GDM1 (cell line): ENCODE data around the gene COPZ2.
"Not testable (repeated sequence)": the region's sequence is repeated elsewhere in the genome, so short reads cannot be mapped to it uniquely, and the experiment has no call there.

Experiments
- DNase-seq: peaks from one replicate; lab custom pipeline; 2025; lab: John Stamatoyannopoulos, UW

Gene COPZ2

DNA sequence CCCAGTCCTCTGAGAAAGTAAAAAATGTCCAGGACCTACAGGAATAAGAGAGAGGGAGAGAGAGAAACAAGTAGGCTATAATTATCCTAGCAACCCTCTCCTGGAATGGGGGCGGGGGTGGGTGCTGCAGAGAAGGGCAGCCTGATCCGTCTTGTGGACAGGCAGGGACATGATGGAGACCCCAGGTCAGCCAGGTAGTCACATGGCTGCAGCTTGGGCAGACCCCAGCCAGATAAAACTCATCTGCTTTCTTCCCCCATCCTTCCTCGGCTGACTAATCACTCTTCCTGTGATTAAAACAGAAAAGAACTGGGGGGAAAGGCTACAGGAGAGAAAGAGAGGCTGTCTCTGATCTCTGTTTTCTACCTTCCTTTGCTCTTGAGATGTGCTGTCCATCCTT lies 32.6 kb downstream of the COPZ2 start:
- no peak for DNase-seq

DNA sequence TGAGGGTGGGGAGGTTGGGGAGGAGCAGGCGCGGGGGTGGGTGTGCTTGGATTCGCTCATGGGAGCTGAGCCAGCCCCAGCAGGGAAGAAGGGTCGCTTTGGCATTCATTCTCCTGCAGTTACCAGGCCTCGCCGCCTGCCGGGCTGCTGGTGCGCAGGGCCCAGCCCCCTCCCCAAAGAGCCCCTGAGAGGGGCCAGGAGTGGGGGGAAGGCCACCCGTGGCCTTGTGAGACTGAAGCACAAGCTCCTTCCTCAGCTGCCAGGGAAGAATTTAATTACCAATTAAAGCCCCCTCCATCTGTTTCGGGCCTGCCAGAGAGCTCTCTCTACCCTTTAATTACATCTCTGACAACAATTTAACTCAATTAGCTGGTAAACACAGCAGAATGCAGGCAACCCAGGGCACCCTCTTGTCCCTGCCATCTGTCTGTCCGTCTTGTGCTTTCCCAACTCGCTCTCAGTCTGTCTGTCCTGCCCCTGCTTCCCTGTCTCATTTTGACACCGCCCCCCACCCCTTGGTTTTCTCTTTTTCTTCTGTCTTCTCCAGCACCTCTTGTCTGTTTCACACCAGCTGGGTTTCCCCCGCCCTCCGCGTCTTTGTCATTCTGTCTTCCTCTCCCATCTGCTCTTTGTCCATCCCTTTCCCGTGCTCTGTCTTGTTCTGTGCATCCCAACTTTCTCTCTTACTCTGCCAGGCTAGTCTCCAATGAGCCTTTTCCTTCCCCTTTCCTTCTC lies 34.0 kb downstream of the COPZ2 start:
- no peak for DNase-seq

DNA sequence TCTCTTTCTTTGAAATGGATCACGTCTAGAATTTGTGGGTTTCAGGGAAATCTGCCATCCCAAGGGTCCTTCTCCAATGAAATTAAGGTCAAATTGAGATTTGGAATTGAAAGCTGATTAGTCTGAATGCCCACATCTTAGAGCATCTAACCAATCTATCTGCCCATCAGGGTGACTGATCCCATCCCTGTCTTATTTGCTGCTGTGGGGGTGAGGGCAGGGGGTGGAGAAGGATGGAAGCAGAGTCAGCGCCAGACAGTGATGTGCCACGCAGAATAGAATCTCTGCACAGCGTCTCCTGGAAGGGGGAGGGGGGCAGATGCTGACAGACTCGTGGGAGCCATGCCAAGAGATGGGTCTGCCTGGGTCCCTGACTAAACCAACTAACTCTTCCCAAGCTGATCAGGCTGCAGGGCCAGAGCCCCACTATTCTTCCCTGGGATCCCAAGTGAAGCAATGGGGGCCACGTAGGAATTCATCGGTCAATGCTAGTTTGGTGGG lies 34.6 kb downstream of the COPZ2 start:
- DNase-seq, result no peak

DNA sequence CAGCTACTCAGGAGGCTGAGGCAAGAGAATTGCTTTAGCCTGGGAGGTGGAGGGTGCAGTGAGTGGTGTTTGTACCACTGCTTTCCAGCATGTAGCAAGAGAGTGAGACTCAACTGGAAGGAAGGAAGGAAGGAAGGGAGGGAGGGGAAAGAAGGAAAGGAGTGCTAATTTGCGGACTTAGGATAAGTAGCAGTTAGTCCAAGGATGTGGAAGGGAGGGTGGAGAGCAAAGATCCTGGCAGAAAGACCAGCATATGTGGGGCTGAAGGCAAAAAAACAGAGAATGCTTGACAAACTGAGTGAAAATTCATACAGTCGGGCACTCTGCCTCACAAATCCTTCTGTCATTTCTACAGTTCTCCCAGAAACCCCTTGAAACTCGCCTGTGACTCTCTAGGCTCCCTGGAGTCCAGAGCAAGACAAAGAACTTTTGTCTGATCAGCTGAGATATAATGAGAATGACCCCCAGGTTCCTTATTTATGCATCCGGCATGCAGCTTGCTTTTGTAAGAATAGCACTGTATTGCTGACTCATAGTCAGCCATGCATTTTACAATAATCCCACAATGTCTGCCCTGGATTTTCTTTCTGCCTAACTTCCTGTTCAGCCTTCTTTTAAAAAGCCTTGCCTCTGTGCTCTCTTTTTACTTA lies 35.2 kb downstream of the COPZ2 start:
- peak; percentile 60 for DNase-seq

DNA sequence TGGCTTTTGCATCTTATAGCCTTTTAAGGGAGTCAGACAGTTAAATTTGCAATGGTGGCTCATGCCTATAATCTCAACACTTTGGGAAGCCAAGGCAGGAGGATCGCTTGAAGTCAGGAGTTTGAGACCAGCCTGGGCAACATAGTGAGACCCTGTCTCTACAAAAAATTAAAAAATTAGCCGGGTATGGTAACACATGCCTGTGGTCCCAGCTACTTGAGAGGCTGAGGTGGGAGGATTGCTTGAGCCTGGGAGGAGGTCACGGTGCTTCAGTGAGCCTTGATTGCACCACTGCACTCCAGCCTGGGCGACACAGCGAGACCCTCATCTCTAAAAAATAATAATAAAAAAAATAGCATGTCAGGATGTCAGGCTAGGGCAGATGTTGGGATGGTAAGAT lies 35.9 kb downstream of the COPZ2 start:
- not testable (repeated sequence) for DNase-seq

DNA sequence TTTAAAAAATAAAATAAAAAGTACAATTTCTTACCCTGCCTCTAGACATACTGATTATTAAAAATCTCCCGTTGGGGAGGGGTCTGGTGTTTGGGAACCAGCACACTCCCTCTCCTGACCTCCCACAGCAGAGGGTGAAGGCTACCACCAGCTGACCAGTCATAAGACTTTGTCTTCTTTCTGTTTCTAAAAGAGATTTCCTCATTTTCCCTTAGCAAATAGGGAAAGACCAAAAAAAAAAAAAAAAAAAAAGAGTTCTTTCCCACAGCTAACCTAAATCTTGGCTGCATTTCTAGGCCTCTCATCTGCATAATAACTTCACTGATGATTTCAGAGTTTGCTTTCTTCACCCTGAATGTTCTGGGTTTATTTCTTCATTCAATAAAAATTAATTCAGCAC lies 36.4 kb downstream of the COPZ2 start:
- DNase-seq, result no peak

DNA sequence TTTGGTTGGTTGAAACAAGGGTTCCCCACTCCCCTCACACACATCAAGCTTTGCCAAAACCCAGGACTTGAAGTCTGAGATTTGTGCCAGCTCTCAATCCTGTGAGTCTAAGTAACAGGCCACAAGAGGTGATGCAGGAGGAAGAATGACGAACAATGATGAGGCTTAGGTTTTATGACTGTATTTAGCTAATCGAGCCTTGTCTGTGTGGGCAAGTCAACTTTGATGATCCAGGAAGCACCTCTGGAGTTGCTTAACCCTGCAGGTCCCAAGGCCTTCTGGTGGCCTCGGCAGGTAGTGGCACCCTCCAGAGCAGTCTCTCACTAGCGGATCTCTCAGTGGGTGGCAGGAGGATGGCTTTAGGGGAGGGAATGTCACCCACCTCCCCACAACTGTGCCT lies 38.0 kb downstream of the COPZ2 start:
- DNase-seq, result no peak

DNA sequence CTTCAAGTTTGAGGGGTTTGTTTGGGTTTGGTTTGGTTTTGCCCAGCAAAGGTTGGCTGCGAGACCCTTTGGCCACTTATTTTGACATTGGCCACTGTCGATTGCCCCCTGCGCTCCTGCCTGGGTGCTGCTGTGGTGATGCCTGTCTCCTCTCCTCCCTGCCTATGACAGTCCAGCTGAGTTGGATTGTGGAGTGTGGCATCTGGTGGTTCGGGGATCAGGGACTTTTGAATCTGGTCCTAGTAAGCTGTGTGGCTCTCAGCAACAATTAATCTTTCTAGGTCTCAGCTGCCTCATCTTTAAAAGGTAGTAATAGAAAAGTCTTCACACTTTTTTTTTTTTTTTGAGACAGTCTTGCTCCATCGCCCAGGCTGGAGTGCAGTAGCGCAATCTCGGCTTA lies 39.6 kb downstream of the COPZ2 start:
- no peak for DNase-seq

DNA sequence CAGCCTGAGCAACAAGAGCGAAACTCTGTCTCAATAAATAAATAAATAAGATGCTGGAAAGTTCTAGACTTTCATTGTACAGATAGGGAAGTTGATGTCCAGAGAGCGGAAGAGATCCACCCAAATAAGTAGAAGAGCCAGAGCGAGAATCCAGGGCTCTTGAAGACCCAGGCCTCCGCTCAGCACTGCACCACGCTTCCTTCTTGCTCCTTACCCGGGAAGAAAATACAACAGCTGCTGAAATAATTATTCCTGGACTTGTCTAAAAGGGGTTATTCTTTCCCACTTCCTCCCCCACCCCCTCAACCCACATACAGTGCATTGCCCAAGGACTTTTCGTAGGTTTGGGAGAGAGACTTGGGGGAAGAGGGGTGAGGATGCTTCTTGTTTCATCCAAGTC lies 40.0 kb downstream of the COPZ2 start:
- DNase-seq, result no peak

DNA sequence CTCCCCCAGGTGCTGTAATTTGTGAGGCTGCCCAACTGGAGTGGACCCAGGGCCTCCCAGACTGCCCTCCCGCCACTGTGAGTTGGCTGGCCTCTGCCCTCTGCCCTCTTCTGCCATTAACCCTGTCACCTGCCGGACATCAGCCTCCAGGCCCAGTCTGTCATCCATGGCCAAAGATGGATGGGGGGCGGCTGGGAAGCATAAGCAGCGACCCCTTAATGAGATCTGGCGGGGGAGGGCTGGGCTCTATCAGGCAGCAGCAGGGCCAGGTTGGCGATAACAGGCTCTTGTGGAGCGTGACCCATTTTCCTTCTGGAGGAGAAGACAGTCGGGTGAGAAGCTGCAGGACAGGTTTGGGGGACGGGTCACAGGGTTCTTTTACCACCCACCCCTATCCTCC lies 41.4 kb downstream of the COPZ2 start:
- no peak for DNase-seq

DNA sequence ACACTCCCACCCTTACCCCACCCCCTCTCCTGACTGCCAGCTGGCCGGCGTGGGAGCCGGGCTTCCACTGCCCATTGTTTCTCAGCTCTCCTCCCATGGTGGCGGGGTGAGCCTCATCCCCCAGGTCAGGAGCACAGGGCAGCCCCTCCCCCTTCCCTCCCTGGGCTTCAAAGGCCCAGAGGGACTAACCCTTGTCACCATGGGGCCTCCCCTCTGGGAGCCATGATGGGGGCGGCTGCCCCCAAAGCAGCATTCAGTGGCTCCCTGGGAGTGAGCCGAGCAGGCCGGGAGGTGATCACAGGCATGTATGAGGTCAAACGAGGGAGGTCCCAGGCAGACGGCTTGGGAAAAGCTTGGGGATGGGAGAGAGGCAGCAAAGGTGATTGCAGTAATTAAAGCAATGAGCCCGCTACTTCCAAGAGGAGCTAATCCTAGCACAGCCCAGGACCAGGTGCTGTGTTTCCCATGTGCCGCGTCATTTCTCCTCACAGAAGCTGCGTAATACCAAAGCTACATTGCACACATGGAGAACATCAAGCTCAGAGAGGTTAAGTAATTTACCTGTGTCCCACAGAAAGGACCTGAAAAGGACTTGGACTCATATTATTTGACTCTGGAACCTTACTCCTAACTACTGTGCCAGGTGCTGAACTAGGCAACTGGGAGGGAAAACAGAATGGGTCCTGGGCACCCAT lies 42.2 kb downstream of the COPZ2 start:
- no peak for DNase-seq

DNA sequence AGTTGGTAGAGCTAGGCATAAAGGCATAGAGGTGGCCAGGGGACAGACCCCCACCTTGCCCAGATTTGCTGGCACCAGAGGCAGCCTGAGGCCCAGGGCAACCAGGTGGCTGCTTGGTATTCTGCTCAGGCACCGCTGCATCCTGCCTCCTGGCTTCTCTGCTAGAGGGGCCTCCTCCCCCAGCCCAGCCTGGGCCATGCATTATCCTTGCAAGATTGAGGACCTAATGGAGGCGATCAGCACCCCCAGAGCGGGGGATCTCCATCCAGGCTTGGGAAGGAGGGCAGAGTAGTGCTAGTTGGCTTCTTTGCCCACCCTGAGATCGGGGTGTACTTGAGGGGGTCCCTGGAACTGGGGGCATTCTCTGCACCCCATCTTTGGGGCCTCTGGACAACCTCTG lies 42.9 kb downstream of the COPZ2 start:
- no peak for DNase-seq

DNA sequence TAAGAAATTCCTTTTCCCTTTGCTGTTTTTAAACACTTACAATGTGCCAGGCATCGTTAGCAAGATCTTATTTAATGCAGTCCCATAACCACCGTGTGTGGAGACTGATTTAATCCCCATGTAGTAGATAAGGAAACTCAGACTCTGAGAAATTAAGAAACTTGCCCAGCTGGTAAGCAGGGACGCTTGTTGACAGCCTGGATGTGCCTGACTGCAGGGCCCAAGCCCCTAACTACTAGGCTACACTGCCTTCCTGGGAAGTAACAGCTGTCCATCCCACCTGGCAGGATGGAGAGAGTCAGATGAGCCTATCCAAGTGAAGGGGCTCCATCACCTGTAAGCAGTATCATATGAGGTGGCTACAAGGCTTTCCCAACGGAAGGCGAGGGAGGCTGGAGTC lies 43.6 kb downstream of the COPZ2 start:
- DNase-seq, result no peak

DNA sequence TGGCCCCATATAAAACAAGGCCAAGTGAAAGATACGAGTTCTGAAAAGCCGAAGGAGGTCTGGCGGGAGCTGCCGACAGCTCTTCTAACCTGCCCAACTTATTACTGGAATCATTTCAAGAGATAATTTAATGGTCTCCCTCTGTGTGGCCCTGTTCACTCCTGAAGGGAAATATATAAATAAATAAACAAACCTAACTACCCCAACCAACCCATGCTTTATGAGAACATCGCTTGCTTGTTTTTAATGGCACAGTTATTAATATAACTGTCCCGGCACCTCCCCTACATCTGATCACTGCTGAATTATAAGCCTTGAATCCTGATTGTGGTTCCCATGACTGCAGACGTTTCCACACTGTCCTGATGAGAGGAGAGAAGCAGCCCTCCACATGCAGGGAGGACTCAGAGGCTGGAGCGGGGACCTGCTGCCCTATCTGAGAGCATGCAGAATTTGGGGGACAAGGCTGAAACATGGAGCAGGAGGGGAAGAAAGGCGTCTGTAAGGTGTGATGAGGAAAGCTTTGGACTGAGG lies 44.5 kb downstream of the COPZ2 start:
- DNase-seq, result no peak

DNA sequence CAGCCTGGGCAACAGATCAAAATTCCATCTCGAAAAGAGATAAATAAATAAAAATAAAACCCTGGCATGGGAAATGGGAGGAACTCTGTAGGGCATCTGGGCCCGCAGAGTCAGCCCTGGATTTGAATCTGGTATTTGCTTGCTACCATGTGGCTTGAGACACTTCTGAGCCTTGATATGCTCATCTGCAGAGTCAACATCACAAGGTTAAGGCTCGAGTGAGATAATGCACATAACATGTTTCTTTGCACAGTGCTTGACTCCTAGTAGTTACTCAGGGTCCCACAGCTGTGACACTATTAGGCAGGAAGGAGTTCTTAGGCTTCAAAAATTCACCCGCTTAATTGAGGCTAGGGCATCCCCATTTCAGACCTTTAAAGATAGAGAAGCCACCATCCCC lies 45.4 kb downstream of the COPZ2 start:
- DNase-seq, result no peak

DNA sequence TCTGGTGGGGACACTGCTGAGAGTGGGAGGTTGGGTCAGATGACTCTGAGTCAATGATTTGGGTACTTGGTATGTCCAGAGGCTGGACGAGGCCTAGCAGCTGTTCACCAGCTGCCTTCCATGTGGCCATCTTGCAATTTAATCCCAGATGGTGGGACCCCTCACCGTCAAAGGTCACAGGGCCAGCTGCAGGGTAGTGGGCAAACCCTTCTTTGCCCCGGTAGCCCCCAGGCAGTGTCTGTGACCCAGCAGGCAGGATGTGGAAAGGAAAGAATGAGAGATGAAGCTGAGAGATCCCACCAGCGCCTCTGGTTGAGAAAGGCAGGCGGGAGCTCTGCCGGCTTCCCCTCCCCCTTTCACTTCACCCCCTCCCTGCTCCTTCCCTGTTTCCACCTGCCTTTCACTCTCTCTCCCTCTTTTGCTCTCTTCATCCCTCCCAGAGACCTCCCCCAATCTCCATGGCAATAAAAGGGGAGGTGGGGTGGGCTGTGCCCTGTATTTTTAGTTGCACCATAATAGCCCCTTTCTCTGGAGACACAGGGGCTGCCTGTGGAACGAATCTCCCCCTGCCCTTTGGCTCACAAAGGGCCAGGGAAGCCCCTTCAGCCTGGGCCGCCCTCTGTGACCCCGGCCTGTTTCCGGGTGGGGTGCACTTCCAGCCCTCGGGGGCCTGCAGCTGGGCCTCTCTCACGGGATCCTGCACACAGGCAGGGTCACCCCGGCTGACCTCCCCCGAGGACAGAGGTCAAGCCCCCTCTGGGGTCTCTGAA lies 46.5 kb downstream of the COPZ2 start:
- DNase-seq, result no peak

DNA sequence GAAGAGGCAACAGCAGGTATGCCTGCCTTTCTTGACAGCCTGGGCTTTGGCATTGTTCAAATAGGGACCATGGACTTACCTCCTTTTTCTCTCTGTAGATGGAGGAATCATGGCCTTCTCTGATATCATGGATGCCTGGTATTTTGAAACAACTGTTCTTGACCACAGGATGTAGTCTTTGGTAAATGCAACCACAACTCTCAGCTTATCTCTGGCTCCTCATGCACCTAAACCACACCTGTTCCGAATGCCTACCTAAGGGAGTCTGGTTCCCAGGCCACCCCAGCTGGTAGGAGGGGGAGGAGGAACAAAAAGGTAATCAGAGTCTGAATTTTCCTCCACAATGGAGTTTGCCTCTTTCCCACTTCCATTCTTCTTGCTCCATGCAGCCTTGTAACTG lies 47.9 kb downstream of the COPZ2 start:
- no peak for DNase-seq

DNA sequence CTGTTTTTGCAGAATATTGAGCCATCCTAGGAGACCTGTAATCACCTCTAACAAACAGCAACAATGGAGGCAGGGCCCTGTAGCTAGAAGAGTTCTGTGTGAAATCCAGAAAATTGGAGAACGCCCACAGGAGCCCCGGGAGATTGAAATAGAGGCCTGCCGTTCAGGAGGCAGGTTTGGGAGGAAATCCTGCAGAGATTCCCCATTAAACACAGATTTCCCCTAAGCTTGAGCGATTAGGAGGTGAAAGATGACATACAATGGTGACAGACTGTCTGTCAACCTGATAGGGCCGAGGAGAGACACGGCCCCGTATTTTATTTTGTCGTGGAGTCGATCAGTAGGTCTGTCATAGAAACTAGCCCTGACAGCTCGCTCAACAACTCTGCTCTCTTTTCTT lies 48.4 kb downstream of the COPZ2 start:
- no peak for DNase-seq

DNA sequence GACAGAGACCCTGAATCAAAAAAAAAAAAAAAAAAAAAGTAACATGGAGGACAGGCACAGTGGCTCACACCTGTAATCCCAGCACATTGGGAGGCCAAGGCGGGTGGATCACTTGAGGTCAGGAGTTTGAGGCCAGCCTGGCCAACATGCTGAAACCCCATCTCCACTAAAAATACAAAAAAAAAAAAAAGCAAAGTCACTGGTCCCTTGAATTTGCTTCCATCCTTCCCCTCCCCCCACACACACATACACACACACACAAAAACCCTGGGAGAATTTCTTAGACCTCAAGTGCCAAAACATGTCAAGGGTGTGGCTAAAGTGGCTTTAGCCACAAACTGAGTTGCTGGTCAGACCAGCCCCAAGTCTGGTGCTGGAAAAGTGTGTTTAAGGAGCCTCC lies 49.2 kb downstream of the COPZ2 start:
- DNase-seq, result not testable (repeated sequence)

DNA sequence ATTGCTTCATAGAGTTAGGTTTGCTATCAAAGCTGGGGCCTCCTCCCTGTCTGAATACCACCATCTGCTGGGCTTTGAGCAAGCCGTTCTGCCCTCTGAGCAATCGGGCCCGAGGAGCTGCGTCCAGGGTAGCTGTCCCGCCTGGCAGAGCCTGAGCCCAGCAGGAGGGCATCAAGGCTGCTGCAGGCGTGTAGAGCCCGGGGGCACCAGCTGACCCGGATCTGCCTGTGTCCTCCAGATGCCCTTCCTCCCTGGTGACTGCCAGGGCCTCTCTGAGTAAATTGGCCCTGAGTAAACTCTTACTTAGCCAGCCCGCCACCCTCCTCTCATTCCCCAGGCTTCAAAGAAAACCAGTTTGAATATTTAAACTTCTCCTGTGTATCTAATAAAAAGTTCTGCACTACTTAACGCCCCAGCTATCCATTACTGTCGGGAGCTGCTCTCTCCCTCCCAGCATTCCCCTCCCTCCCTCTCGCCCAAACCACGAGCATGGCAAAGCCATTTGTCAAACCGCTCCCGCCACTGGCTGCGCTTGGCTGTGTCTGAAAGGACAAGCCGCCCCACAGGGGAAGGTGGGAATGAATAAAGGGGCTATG lies 50.3 kb downstream of the COPZ2 start:
- no peak for DNase-seq

DNA sequence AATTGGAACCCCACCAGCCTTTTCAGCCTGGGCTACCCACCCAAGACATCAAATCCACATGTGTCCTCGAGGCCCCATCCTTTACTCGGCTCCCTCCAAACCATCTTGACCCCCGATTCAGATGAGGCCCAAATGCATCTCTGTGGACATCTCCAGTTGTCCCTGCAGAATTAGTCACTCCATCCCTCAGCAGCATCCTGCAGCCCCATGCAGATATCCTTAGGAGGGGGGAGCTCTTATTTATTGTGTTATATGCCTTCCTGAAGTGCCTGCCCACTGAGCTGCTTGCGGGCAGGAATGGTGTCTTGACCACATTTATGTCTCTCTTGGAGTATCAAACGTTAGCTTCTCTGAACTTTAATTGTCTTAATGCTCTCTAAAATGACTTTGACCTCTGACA lies 51.1 kb downstream of the COPZ2 start:
- DNase-seq, result no peak
